ENCODE measurements around the gene SWAP70.

The SWAP70 gene

GRCh38 chr11:9776203-9776602 is 112.3 kb downstream of the SWAP70 start:
- no peak for DNase-seq (ENCODE audit: low read depth)

GRCh38 chr11:9777066-9777465 is 113.2 kb downstream of the SWAP70 start:
- no peak for DNase-seq (ENCODE audit: low read depth)

- no peak for DNase-seq (ENCODE audit: low read depth)
These were observed 113.6 kb downstream of the SWAP70 start for GRCh38 chr11:9777525-9777924.

- no peak for DNase-seq (ENCODE audit: low read depth)
These were observed 117.1 kb downstream of the SWAP70 start for GRCh38 chr11:9780929-9781328.

GRCh38 chr11:9783986-9784385 is 120.1 kb downstream of the SWAP70 start:
- no peak for DNase-seq (ENCODE audit: low read depth)

- no peak for DNase-seq (ENCODE audit: low read depth)
These were observed 120.9 kb downstream of the SWAP70 start for GRCh38 chr11:9784602-9785315.

GRCh38 chr11:9787260-9787659 is 123.4 kb downstream of the SWAP70 start:
- no peak for DNase-seq (ENCODE audit: low read depth)

- no peak for DNase-seq (ENCODE audit: low read depth)
These were observed 124.2 kb downstream of the SWAP70 start for GRCh38 chr11:9787981-9788521.

GRCh38 chr11:9789910-9790309 is 126.0 kb downstream of the SWAP70 start:
- no peak for DNase-seq (ENCODE audit: low read depth)

GRCh38 chr11:9790703-9791102 is 126.8 kb downstream of the SWAP70 start:
- DNase-seq (ENCODE audit: low read depth), result no peak

GRCh38 chr11:9796266-9796665 is 132.4 kb downstream of the SWAP70 start:
- no peak for DNase-seq (ENCODE audit: low read depth)

- DNase-seq (ENCODE audit: low read depth), result no peak
These were observed 133.0 kb downstream of the SWAP70 start for GRCh38 chr11:9796854-9797253.

- DNase-seq (ENCODE audit: low read depth), result no peak
These were observed 133.4 kb downstream of the SWAP70 start for GRCh38 chr11:9797300-9797699.

- DNase-seq (ENCODE audit: low read depth), result no peak
These were observed 136.0 kb downstream of the SWAP70 start for GRCh38 chr11:9799886-9800285.

- no peak for DNase-seq (ENCODE audit: low read depth)
These were observed 138.5 kb downstream of the SWAP70 start for GRCh38 chr11:9802291-9802861.

All from activated T-cell treated with anti-CD3 and anti-CD28 coated beads for 1 hour (primary cell).